ENCODE measurements around the gene PAPOLA. TPM values are rescaled to one million over a fixed set of nuclear protein-coding genes. Genes with fewer than 3 reads are reported as not detected.

Gene PAPOLA
- 77.3 to 91.6 TPM (median 85.6 TPM) in 5 replicates for total RNA-seq (2022; extraction: Qiagen RNA extraction)

DNA sequence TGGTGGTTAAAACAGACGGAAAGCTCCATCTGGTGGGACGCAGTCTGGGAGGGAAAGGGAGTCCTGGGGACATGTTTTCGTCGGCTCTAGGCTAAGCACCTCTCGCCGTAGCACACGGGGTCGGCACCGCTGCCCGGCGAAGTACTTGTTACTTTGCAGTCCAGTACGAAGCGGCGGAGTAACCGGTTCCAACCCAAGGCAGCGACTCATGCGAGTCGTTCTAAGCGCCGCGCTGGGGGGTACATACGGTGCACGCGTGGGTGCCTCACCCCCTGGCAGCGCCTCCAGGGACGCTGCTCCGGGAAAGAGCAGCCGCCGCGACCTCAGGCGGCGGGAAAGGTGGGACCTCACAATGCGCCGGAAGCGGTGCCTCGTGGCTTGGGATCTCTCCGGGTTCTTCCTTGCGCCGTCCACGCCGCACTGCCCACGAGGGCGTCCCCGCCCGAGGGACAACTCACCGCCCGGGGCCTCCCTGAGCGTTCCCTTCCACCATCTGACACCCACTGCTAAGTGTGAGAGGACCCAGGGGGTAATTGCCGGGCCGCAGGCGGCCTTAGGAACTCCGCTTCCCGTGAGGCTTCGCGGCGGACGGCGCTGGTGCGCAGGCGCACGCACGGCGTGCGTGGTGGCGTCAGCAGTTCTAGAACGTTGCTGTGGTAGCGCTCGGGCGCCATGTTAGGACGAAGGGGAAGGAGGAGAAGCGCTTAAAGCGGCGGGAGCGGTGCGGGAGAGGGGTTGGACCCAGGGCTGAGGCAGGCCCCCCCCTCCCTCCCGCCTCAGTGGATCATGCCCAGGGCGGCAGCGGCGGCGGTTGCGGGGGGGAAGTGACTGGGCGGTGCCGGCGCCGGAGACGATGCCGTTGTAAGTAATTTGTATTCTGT, at the start of gene PAPOLA:
Gene PAPOLA (plus strand): TSS at position 643 of the 881 bp plus-strand sequence. CDS start 211 bp downstream, at position 854.

Other genes with a start within 250 kb of the PAPOLA start
- gene BDKRB1, start 246.2 kb upstream of the PAPOLA start, total RNA-seq (2022; extraction: Qiagen RNA extraction), result 0.18 to 0.53 TPM (median 0.48 TPM) in 5 replicates
- gene ATG2B, start 139.0 kb upstream of the PAPOLA start, total RNA-seq (2022; extraction: Qiagen RNA extraction), result 5.0 to 11.1 TPM (median 7.5 TPM) in 5 replicates
- 19.7 to 25.8 TPM (median 21.9 TPM) in 5 replicates for gene GSKIP, start 138.9 kb upstream of the PAPOLA start, total RNA-seq (2022; extraction: Qiagen RNA extraction)
- gene AK7, start 110.3 kb upstream of the PAPOLA start, total RNA-seq (2022; extraction: Qiagen RNA extraction), result 1.3 to 3.1 TPM (median 2.4 TPM) in 5 replicates